ENCODE results near the gene OR4C13. TPM values are rescaled to one million over a fixed set of nuclear protein-coding genes. Genes with fewer than 3 reads are reported as not detected.
"Not testable (repeated sequence)": the region's sequence is repeated elsewhere in the genome, so short reads cannot be mapped to it uniquely, and the experiment has no call there.

The OR4C13 gene
- total RNA-seq = not detected

DNA sequence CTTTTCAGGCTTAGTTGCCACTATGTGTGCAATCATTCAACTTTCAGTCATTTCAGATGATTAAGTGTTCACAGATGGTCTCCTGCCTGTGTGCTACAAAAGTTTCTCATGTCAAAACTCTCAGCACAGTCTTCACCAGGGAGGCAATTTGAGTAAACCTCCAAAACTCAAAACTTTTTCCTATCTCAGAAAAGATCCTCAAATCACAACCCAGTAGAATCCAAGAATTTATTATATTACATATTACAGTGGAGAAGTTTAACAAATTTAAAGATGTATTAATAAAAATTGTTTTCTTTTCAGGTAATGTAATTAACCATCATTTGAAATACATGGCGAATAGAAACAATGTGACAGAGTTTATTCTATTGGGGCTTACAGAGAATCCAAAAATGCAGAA, at the start of gene OR4C13:
Gene OR4C13 (plus strand): TSS at position 301 of the 400 bp plus-strand sequence. CDS start 32 bp downstream, at position 333.
- DNase-seq (ENCODE audit: low spot score) = no peak

DNA sequence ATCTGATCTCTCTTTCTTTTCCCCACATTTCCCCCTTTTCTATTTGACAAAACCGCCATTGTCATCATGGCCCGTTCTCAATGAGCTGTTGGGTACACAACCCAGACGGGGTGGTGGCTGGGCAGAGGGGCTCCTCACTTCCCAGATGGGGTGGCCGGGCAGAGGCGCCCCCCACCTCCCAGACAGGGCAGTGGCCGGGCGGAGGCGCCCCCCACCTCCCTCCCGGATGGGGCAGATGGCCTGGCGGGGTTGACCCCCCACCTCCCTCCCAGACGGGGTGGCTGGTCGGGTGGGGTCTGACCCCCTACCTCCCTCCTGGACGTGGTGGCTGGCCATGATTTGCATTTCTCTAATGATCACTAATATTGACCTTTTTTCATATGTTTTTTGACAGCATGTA, 40.7 kb upstream of the OR4C13 start:
- not testable (repeated sequence) for DNase-seq (ENCODE audit: low spot score)

- DNase-seq (ENCODE audit: low spot score) = not testable (repeated sequence)
Observed at GRCh38 chr11:49948701-49949100, 3.5 kb upstream of the OR4C13 start.

GRCh38 chr11:49973439-49973838, 21.2 kb downstream of the OR4C13 start:
- not testable (repeated sequence) for DNase-seq (ENCODE audit: low spot score)

DNA sequence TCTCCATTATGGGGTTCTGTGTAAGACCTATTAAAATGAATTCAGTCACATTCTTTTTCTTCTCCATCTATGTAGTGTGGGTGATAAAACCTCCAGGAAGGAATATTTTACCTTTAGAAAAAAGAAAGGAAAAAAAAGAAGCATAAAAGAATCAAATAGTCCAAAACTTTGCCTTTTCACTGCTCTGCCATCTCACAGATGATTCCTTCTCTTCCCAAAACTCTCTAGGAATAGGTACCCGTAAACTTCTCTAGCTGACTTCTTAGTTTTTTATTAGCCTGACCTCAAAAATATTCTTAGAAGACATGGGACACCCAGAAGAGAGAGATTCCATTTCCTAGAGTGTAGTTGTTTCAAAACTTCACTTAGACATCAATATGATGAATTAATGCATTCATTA, 30.2 kb downstream of the OR4C13 start, which contains the start of gene OR4C12:
Gene OR4C12 (minus strand): TSS at position 101 of the 400 bp plus-strand sequence. CDS start 34 bp downstream, at position 67.
- not testable (repeated sequence) for DNase-seq (ENCODE audit: low spot score)

DNA sequence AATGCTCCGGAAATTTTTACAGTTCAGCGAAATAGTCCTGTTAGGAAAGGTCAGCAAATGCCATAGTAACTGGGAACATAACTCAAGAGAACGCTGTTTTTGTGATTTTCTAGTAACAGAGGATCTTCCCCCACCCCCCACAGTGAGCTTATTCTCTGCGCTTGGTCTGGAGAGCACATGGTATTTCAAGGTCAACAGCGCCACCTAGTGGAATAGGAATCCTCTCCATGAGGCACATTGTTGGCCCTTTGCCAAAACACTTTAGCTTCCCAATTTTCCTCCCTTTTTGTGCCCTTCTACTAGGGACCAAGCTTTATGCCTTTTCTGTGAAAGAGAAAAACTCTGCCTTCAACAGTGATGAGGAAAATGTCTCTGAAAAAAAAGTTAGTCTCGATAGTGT, 43.4 kb downstream of the OR4C13 start:
- DNase-seq (ENCODE audit: low spot score) = no peak

Other genes starting within 250 kb of the OR4C13 start
- gene OR4C12, start 30.1 kb downstream of the OR4C13 start, total RNA-seq = not detected
- not detected for gene OR4C45, start 80.5 kb downstream of the OR4C13 start, total RNA-seq